Mesendoderm (in vitro differentiated cells): ENCODE results near the gene RDM1.
A peak's percentile ranks its signal among the peaks of the same experiment; 100 is the strongest.

Experiments
- DNase-seq: peaks from one replicate; pipeline ENCODE4 v3.0.0; 2013
- H2AK5ac ChIP-seq: 2 replicates; pipeline ENCODE4 v1.6.1; 2013; ENCODE audit warnings: low read length, inconsistent platforms
- H2BK120ac ChIP-seq: 2 replicates; pipeline ENCODE4 v1.6.1; 2013; ENCODE audit warnings: low read depth, mild to moderate bottlenecking, low read length, moderate library complexity, mixed read lengths
- H2BK15ac ChIP-seq: replicated peaks from 2 replicates; pipeline ENCODE4 v1.6.1; 2013; ENCODE audit warnings: low read depth, mild to moderate bottlenecking, moderate library complexity
- H2BK5ac ChIP-seq: 2 replicates; pipeline ENCODE4 v1.6.1; 2013; ENCODE audit warnings: low read length, inconsistent platforms
- H3K18ac ChIP-seq: 2 replicates; pipeline ENCODE4 v1.6.1; 2013; ENCODE audit warnings: mild to moderate bottlenecking, low read length, mixed read lengths
- H3K23ac ChIP-seq: one replicate; pipeline ENCODE4 v1.6.1; 2013; ENCODE audit warnings: low read length
- H3K27ac ChIP-seq: 2 replicates; pipeline ENCODE4 v1.5.1; 2013; ENCODE audit warnings: low read depth, mild to moderate bottlenecking, inconsistent platforms, low read length, moderate library complexity
- H3K27me3 ChIP-seq: 2 replicates; pipeline ENCODE4 v1.6.1; 2013; ENCODE audit warnings: low read length, control low read depth, mild to moderate bottlenecking, inconsistent platforms; ENCODE audit not compliant: insufficient read depth, poor library complexity
- H3K36me3 ChIP-seq: 2 replicates; pipeline ENCODE4 v1.6.1; 2013; ENCODE audit warnings: low read length, inconsistent platforms; ENCODE audit not compliant: control insufficient read depth, insufficient read depth
- H3K4ac ChIP-seq: one replicate; pipeline ENCODE4 v1.6.1; 2013; ENCODE audit warnings: low read depth, mild to moderate bottlenecking, low read length, moderate library complexity
- H3K4me1 ChIP-seq: 2 replicates; pipeline ENCODE4 v1.6.1; 2013; ENCODE audit warnings: low read depth, low read length, inconsistent platforms; ENCODE audit not compliant: control insufficient read depth
- H3K4me2 ChIP-seq: 2 replicates; pipeline ENCODE4 v1.6.1; 2013; ENCODE audit warnings: low read length
- H3K4me3 ChIP-seq: 2 replicates; pipeline ENCODE4 v1.5.1; 2013; ENCODE audit warnings: mild to moderate bottlenecking, low read length
- H3K56ac ChIP-seq: one replicate; pipeline ENCODE4 v1.6.1; 2013; ENCODE audit warnings: low read length
- H3K79me1 ChIP-seq: 2 replicates; pipeline ENCODE4 v1.6.1; 2013; ENCODE audit warnings: low read length, inconsistent platforms
- H3K79me2 ChIP-seq: 2 replicates; pipeline ENCODE4 v1.6.1; 2013; ENCODE audit warnings: mild to moderate bottlenecking, low read length; ENCODE audit not compliant: control insufficient read depth, insufficient read depth
- H3K9ac ChIP-seq: 2 replicates; pipeline ENCODE4 v1.6.1; 2013; ENCODE audit warnings: low read length, inconsistent platforms
- H4K5ac ChIP-seq: one replicate; pipeline ENCODE4 v1.6.1; 2013; ENCODE audit warnings: low read length
- H4K8ac ChIP-seq: one replicate; pipeline ENCODE4 v1.6.1; 2013; ENCODE audit warnings: low read depth, mild to moderate bottlenecking, control low read depth, low read length, moderate library complexity
- WGBS: extraction: QIAGEN DNeasy Blood & Tissue Kit; methylation state at CpG from one replicate; pipeline ENCODE4 v1.1.7; 2013; ENCODE audit warnings: low lambda C conversion rate, missing lambda C conversion rate; ENCODE audit not compliant: insufficient coverage; ENCODE audit errors: extremely low coverage; 5-methylcytosine and 5-hydroxymethylcytosine counted together

RDM1 gene

GRCh38 chr17:35915153-35915964 lies 15.2 kb downstream of the RDM1 start:
- Histone ChIP-seq H4K8ac (no peak overlapping the region), H3K4ac (no peak overlapping the region), H2BK120ac (no peak overlapping the region), H3K9ac (no peak overlapping the region), H3K79me1 (no peaks in the 10 kb centered on the region), H3K4me2 (no peak overlapping the region), H3K4me3 (no peak overlapping the region), H3K56ac (no peak overlapping the region), H3K27ac (no peak overlapping the region), H3K4me1 (no peaks in the 10 kb centered on the region), H2AK5ac (no peak overlapping the region), H2BK5ac (no peak overlapping the region), H3K18ac (no peak overlapping the region), H2BK15ac (no peak overlapping the region), H3K23ac (no peak overlapping the region), H3K79me2 (no peaks in the 10 kb centered on the region), H3K27me3 (no peaks in the 10 kb centered on the region), H4K5ac (no peak overlapping the region), H3K36me3 (no peaks in the 10 kb centered on the region)
- no CpG with 5 or more reads among the region's 3 CpGs for whole genome bisulfite sequencing
- DNase-seq: peak; percentile 19

GRCh38 chr17:35914354-35914753 lies 16.2 kb downstream of the RDM1 start:
- Histone ChIP-seq H3K79me2 (no peaks in the 10 kb centered on the region), H2AK5ac (no peak overlapping the region), H3K4me1 (no peaks in the 10 kb centered on the region), H4K8ac (no peak overlapping the region), H2BK120ac (no peak overlapping the region), H3K18ac (no peak overlapping the region), H4K5ac (no peak overlapping the region), H3K36me3 (no peaks in the 10 kb centered on the region), H3K79me1 (no peaks in the 10 kb centered on the region), H2BK5ac (no peak overlapping the region), H3K4ac (no peak overlapping the region), H3K27me3 (no peaks in the 10 kb centered on the region), H3K4me2 (no peak overlapping the region), H3K4me3 (no peak overlapping the region), H3K56ac (no peak overlapping the region), H2BK15ac (no peak overlapping the region), H3K9ac (no peak overlapping the region), H3K27ac (no peak overlapping the region), H3K23ac (no peak overlapping the region)
- DNase-seq: no peak
- no CpG with 5 or more reads among the region's 1 CpG for WGBS

- no peaks in the 10 kb centered on the region for H3K36me3 ChIP-seq
- H4K8ac ChIP-seq: no peak overlapping the region
- no peaks in the 10 kb centered on the region for H3K27me3 ChIP-seq
- H3K56ac ChIP-seq: no peak overlapping the region
- no peak overlapping the region for H3K4me2 ChIP-seq
- H3K18ac ChIP-seq: no peak overlapping the region
- no peak overlapping the region for H3K9ac ChIP-seq
- no peaks in the 10 kb centered on the region for H3K4me1 ChIP-seq
- H4K5ac ChIP-seq: no peak overlapping the region
- H3K23ac ChIP-seq: no peak overlapping the region
- WGBS: no CpG with 5 or more reads among the region's 4 CpGs
- H2BK120ac ChIP-seq: no peak overlapping the region
- H3K79me1 ChIP-seq: no peaks in the 10 kb centered on the region
- DNase-seq: no peak
- H3K27ac ChIP-seq: no peak overlapping the region
- no peak overlapping the region for H3K4ac ChIP-seq
- H2BK5ac ChIP-seq: no peak overlapping the region
- no peaks in the 10 kb centered on the region for H3K79me2 ChIP-seq
- H2BK15ac ChIP-seq: no peak overlapping the region
- H3K4me3 ChIP-seq: no peak overlapping the region
- H2AK5ac ChIP-seq: no peak overlapping the region
These were observed 17.0 kb downstream of the RDM1 start for GRCh38 chr17:35913609-35914008.

GRCh38 chr17:35912942-35913341 lies 17.6 kb downstream of the RDM1 start:
- no peak overlapping the region for H3K56ac ChIP-seq
- H3K27ac ChIP-seq: no peak overlapping the region
- no peak overlapping the region for H3K4ac ChIP-seq
- no peak overlapping the region for H3K4me3 ChIP-seq
- H3K4me1 ChIP-seq: no peaks in the 10 kb centered on the region
- H2BK120ac ChIP-seq: no peak overlapping the region
- no peaks in the 10 kb centered on the region for H3K79me1 ChIP-seq
- no peak for DNase-seq
- H2BK5ac ChIP-seq: no peak overlapping the region
- H4K5ac ChIP-seq: no peak overlapping the region
- no peak overlapping the region for H3K23ac ChIP-seq
- H3K79me2 ChIP-seq: no peaks in the 10 kb centered on the region
- H3K27me3 ChIP-seq: no peaks in the 10 kb centered on the region
- H2BK15ac ChIP-seq: no peak overlapping the region
- H3K9ac ChIP-seq: no peak overlapping the region
- H3K4me2 ChIP-seq: no peak overlapping the region
- WGBS: no CpG with 5 or more reads among the region's 2 CpGs
- no peak overlapping the region for H4K8ac ChIP-seq
- H3K36me3 ChIP-seq: no peaks in the 10 kb centered on the region
- no peak overlapping the region for H2AK5ac ChIP-seq
- no peak overlapping the region for H3K18ac ChIP-seq

GRCh38 chr17:35912339-35912912 lies 18.1 kb downstream of the RDM1 start:
- no peak overlapping the region for H2BK5ac ChIP-seq
- H3K4me3 ChIP-seq: no peak overlapping the region
- no peak overlapping the region for H3K56ac ChIP-seq
- no peak overlapping the region for H2BK15ac ChIP-seq
- no peak overlapping the region for H4K8ac ChIP-seq
- no peak overlapping the region for H3K18ac ChIP-seq
- no peak overlapping the region for H3K4ac ChIP-seq
- no peak for DNase-seq
- H3K23ac ChIP-seq: no peak overlapping the region
- H3K4me2 ChIP-seq: no peak overlapping the region
- H3K27ac ChIP-seq: no peak overlapping the region
- H2BK120ac ChIP-seq: no peak overlapping the region
- no peaks in the 10 kb centered on the region for H3K4me1 ChIP-seq
- no peak overlapping the region for H4K5ac ChIP-seq
- no peaks in the 10 kb centered on the region for H3K27me3 ChIP-seq
- no peak overlapping the region for H3K9ac ChIP-seq
- H3K36me3 ChIP-seq: no peaks in the 10 kb centered on the region
- no peak overlapping the region for H2AK5ac ChIP-seq
- no peaks in the 10 kb centered on the region for H3K79me2 ChIP-seq
- no peaks in the 10 kb centered on the region for H3K79me1 ChIP-seq
- no CpG with 5 or more reads among the region's 3 CpGs for WGBS
